Colonic mucosa (tissue), 4 donors: ENCODE results near the gene STK24. TPM values are rescaled to one million over a fixed set of nuclear protein-coding genes. Genes with fewer than 3 reads are reported as not detected.

Source experiments
- DNase-seq: peaks from one replicate; pipeline ENCODE4 v3.0.0-alpha.2; 2020
- H3K27ac ChIP-seq: fragments of 200-600 bp; one replicate; pipeline ENCODE4 v1.8.0; 2021
- H3K27me3 ChIP-seq: fragments of 200-600 bp; one replicate; pipeline ENCODE4 v1.8.0; 2021
- H3K36me3 ChIP-seq: fragments of 200-600 bp; one replicate; pipeline ENCODE4 v1.8.0; 2021
- H3K4me1 ChIP-seq: fragments of 200-600 bp; one replicate; pipeline ENCODE4 v1.8.0; 2021; ENCODE audit warnings: mild to moderate bottlenecking
- H3K4me3 ChIP-seq: fragments of 200-600 bp; one replicate; pipeline ENCODE4 v1.8.0; 2021
- H3K9ac ChIP-seq, 2 donors: one replicate each; pipeline ENCODE4 v1.7.0; 2013; ENCODE audit warnings: control low read depth in 2 of 2, low read depth in 2 of 2, low read length in 2 of 2
- H3K9me3 ChIP-seq: fragments of 200-600 bp; one replicate; pipeline ENCODE4 v1.8.0; 2021
- intact Hi-C: fragments of 100-400 bp; cut with DNase I; formaldehyde crosslinking; loops from one replicate; pipeline ENCODE4 v1.14.1; 2022
- total RNA-seq, 2 donors: library from RNA; stranded (reverse); fragmentation: NEBNext Ultra II Directional in 1 of 2; extraction: Animal tissue kit (Norgen Biotek cat#: 25700) in 1 of 2; gene quantifications; one replicate each; pipeline ENCODE4 v1.2.1, GENCODE V29; 2021
- TF ChIP-seq, protein P1 (sequence below): fragments of 200-600 bp; IDR thresholded peaks from one replicate; pipeline ENCODE4 v1.8.0; 2022; ENCODE audit warnings: antibody characterized with exemption, mild to moderate bottlenecking
- donor health status: healthy.
- donor health status: DM: no; HTN: no; CAD: no.
- donor health status: DM: no; HTN: no; CAD: no.

The STK24 gene
- total RNA-seq, 2 donors from 2014 or later, result 160 to 206 TPM

DNA sequence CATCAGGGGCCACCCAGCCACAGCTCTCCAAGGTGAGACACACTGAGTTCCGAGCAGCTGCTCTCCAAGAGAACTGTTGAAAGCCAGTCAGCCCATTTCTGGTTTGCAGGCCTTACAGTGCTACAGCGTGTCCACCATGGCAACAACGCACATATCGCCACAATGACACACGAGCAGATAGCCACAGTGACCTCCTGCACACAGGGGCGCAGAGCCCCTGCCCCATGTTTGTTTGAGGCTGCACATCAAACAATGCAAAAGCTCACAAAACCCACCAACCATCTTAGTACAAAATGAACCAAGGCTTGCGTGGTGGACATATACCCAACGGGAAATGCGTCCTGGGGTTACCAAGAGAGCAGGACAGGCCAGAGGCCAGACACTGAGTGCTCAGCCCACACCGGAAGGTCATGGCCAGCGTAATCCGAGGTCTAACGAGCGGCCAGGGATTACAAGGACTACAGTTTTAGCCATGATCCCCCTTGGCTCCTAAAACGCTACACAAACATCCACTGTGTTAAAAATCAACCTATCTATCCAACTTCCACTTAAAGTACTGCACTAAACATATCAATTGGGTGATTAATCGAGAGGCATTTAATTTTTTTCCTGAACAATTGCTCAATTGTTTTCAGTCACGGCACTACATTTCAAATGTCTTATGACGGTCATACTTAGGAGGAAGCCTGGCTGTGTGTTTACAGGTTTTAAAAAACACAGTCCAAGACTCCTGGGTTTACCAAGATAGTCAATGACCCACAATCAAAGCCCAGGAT, 56.0 kb downstream of the STK24 start:
- no peaks in the 10 kb centered on the region for H3K9me3 ChIP-seq
- H3K27me3 ChIP-seq, result no peaks in the 10 kb centered on the region
- no peak for DNase-seq
- H3K36me3 ChIP-seq, result no peaks in the 10 kb centered on the region
- intact Hi-C loops, result no loop called here
- no peaks in the 10 kb centered on the region for H3K4me1 ChIP-seq
- H3K9ac ChIP-seq, result no peak overlapping the region
- H3K27ac ChIP-seq, result no peak overlapping the region
- no peak overlapping the region for H3K4me3 ChIP-seq
- TF ChIP-seq, protein P1, sequence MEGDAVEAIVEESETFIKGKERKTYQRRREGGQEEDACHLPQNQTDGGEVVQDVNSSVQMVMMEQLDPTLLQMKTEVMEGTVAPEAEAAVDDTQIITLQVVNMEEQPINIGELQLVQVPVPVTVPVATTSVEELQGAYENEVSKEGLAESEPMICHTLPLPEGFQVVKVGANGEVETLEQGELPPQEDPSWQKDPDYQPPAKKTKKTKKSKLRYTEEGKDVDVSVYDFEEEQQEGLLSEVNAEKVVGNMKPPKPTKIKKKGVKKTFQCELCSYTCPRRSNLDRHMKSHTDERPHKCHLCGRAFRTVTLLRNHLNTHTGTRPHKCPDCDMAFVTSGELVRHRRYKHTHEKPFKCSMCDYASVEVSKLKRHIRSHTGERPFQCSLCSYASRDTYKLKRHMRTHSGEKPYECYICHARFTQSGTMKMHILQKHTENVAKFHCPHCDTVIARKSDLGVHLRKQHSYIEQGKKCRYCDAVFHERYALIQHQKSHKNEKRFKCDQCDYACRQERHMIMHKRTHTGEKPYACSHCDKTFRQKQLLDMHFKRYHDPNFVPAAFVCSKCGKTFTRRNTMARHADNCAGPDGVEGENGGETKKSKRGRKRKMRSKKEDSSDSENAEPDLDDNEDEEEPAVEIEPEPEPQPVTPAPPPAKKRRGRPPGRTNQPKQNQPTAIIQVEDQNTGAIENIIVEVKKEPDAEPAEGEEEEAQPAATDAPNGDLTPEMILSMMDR, result no peak

DNA sequence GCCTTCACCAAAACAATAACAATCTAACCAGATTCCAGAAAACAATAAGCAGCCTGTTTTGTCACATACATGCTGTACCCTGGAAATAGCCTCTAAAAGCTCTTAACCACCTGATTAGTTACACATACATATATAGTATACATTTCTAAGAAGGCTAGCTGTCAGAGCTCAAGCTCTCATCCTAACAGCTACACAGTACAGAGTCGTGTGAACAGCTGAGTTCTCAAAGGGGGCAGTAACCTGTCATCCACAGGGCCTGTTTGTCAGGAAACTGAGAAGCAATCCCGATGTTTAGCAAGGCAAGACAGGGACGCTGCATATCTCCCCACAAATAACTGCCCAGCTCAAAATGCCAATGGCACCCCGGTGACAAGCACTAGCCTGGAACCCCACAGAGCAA, 56.9 kb downstream of the STK24 start:
- H3K4me3 ChIP-seq, result no peak overlapping the region
- no peaks in the 10 kb centered on the region for H3K4me1 ChIP-seq
- no peaks in the 10 kb centered on the region for H3K27me3 ChIP-seq
- H3K9me3 ChIP-seq, result no peaks in the 10 kb centered on the region
- DNase-seq, result no peak
- no peaks in the 10 kb centered on the region for H3K36me3 ChIP-seq
- intact Hi-C loops, result no loop called here
- TF ChIP-seq, protein P1, result no peak
- H3K9ac ChIP-seq, result no peak overlapping the region
- no peak overlapping the region for H3K27ac ChIP-seq

DNA sequence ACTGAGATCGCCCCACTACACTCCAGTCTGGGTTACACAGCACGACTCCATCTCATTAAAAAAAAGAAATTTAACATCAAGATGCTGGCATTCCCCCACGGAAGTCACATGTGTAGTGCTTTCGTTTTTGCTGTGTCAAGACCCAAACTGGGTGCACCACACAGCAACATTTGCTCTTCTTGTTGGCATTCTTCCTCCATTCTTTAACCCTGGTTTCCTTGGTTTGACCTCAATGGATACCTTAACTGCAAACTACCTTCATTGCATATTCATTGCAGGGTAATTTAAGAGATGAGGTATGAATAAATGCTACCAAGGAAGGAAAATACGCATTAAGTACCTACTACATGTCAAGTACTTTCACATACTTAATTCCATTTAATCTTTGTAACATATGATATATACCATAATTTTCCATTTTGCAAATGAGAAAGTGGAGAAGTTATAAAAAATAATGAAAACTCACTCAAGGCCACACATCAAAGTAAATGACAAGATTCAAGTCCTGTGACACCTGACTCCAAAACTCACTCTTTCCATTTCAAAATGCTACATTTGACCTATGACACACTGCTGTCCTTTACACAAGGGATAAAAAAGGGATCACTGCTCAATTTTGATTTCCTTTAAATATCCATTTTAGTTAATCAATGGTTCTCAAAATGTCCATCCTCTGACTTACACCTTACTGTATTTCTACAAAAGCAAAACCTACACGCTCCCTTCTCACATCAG, 59.2 kb downstream of the STK24 start:
- Histone ChIP-seq H3K27me3 (no peaks in the 10 kb centered on the region), H3K27ac (no peak overlapping the region), H3K4me3 (no peak overlapping the region), H3K9me3 (no peaks in the 10 kb centered on the region), H3K4me1 (peaks cover 4% of the 10 kb centered on the region), H3K36me3 (no peaks in the 10 kb centered on the region), H3K9ac (no peak overlapping the region)
- DNase-seq, result no peak
- intact Hi-C loops, result no loop called here
- TF ChIP-seq, protein P1, result no peak

DNA sequence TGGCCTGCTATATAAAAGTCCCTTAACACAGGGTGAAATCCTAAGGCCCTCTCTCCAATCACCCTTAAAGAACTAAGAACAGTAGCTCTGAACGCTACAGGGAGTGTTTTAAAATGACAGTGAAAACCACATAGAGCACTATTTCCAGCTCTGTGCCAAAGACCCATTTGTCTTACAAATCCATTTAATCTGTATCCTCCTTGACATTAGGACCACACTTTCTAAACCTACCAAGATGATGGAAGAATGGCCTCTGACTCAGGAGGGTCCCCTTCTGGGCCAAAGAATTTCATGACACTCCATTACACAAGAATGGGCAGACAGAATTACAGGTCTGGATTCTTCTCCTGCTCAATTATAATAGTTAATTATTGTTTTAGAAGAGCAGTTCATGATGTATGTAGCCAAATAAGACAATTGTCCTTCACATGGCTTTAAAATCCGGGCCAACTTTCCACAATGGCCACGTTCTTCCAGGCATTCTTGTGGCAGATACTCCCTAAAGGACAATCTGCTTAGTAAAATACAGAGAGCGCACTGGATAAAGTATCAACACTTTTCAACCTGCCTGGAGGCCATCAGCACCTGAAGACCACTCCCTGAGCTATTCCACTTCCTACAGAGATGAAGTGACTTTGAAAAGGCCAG, 61.0 kb downstream of the STK24 start:
- TF ChIP-seq, protein P1, result no peak
- no peaks in the 10 kb centered on the region for H3K9me3 ChIP-seq
- peaks cover 6% of the 10 kb centered on the region for H3K4me1 ChIP-seq
- intact Hi-C loops, result no loop called here
- no peaks in the 10 kb centered on the region for H3K27me3 ChIP-seq
- DNase-seq, result no peak
- H3K4me3 ChIP-seq, result no peak overlapping the region
- no peak overlapping the region for H3K9ac ChIP-seq
- H3K36me3 ChIP-seq, result no peaks in the 10 kb centered on the region
- H3K27ac ChIP-seq, result no peak overlapping the region

DNA sequence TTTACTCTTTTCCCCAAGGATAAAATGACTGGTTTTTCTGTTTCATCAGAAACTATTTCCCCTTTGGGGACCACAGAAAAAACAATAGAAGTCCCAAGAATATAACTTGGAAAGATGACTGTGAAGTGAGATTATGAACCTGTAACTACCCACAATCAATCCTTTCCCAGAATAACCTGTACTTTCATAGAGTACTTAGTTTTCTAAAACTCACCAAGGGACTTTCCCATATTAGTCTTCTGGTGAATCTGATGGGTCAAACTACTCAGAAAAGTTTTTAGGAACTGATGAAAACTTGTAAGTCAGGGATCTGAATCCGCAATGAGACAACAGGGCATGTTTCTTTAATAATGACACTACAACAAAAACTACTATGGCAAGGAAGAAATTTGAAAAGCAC, 62.6 kb downstream of the STK24 start:
- H3K9me3 ChIP-seq, result no peaks in the 10 kb centered on the region
- no peaks in the 10 kb centered on the region for H3K36me3 ChIP-seq
- H3K4me3 ChIP-seq, result no peak overlapping the region
- intact Hi-C loops, result no loop called here
- TF ChIP-seq, protein P1, result no peak
- H3K9ac ChIP-seq, result no peak overlapping the region
- H3K27me3 ChIP-seq, result no peaks in the 10 kb centered on the region
- no peak overlapping the region for H3K27ac ChIP-seq
- DNase-seq, result no peak
- peaks cover 12% of the 10 kb centered on the region for H3K4me1 ChIP-seq
